Measurements from ENCODE around the gene NKAIN1.
"Not testable (repeated sequence)": the region's sequence is repeated elsewhere in the genome, so short reads cannot be mapped to it uniquely, and the experiment has no call there.

NKAIN1 gene

DNA sequence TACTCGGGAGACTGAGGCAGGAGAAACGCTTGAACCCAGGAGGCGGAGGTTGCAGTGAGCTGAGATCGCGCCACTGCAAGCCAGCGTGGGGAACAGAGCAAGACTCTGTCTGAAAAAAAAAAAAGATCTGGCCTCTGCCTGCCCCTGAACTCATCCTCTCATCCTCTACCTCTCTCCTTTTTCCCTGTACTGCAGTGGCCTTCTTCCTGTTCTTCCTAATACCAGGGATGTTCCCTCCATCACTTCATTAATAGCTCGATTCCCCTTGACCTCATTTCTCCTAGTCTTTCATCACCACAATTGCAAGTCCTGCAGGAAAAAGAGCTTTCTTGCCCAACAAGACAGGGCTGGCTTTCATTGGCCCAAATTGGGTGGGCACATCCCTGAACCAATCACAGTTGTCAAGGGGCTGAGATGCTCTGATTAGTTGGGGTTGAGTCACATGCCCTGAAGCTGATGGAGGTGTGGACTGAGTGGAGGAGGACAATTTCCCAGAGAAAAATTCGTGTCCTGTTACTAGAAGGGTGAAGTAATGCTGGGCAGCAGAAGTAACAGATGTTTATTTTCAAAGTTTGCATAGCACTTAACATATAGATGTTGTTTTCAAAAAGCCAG is 87.4 kb downstream of the NKAIN1 start:
- no peak for DNase-seq (ENCODE audit: low read depth)

GRCh38 chr1:31151402-31151801 is 88.3 kb downstream of the NKAIN1 start:
- DNase-seq (ENCODE audit: low read depth): no peak

GRCh38 chr1:31148409-31148808 is 91.3 kb downstream of the NKAIN1 start:
- no peak for DNase-seq (ENCODE audit: low read depth)

GRCh38 chr1:31145648-31146047 is 94.0 kb downstream of the NKAIN1 start:
- DNase-seq (ENCODE audit: low read depth): no peak

- DNase-seq (ENCODE audit: low read depth): no peak
These were observed 95.2 kb downstream of the NKAIN1 start for GRCh38 chr1:31144442-31144841.

- DNase-seq (ENCODE audit: low read depth): no peak
These were observed 96.2 kb downstream of the NKAIN1 start for GRCh38 chr1:31143455-31143854.

- no peak for DNase-seq (ENCODE audit: low read depth)
These were observed 97.3 kb downstream of the NKAIN1 start for GRCh38 chr1:31142406-31142805.

GRCh38 chr1:31140299-31140698 is 99.4 kb downstream of the NKAIN1 start:
- DNase-seq (ENCODE audit: low read depth): no peak

DNA sequence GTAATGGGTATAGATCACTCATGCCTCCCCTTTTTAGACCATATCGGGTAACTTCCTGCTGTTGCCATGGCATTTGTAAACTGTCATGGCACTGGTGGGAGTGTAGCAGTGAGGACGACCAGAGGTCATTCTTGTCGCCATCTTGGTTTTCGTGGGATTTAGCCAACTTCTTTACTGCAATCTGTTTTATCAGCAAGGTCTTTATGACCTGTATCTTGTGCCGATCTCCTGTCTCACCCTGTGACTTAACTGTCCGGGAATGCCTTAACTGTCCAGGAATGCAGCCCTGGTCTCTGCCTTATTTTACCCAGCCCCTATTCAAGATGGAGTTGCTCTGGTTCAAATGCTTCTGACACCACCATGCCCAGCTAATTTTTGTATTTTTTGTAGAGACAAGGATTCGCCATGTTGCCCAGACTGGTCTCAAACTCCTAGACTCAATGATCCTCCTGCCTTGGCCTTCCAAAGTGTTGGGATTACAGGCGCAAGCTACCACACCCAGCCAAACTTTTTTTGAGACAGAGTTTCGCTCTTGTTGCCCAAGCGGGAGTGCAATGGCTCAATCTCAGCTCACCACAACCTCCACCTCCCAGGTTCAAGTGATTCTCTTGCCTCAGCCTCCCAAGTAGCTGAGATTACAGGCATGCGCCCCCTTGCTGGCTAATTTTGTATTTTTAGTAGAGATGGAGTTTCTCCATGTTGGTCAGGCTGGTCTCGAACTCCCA is 100.7 kb downstream of the NKAIN1 start:
- not testable (repeated sequence) for DNase-seq (ENCODE audit: low read depth)

DNA sequence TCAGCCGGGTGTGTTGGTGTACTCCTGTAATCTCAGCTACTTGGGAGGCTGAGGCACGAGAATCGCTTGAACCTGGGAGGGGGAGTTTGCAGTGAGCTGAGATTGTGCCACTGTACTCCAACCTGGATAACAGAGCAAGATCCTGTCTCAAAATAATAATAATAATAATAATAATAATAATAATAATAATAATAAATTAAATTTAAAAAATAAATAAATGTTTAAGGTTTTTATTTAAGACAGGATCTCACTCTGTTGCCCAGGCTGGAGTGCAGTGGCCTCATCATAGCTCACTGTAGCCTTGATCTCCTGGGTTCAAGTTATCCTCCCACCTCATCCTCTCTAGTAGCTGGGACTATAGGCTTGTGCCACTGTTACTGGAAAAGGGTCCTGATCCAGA is 101.8 kb downstream of the NKAIN1 start:
- DNase-seq (ENCODE audit: low read depth): not testable (repeated sequence)

DNA sequence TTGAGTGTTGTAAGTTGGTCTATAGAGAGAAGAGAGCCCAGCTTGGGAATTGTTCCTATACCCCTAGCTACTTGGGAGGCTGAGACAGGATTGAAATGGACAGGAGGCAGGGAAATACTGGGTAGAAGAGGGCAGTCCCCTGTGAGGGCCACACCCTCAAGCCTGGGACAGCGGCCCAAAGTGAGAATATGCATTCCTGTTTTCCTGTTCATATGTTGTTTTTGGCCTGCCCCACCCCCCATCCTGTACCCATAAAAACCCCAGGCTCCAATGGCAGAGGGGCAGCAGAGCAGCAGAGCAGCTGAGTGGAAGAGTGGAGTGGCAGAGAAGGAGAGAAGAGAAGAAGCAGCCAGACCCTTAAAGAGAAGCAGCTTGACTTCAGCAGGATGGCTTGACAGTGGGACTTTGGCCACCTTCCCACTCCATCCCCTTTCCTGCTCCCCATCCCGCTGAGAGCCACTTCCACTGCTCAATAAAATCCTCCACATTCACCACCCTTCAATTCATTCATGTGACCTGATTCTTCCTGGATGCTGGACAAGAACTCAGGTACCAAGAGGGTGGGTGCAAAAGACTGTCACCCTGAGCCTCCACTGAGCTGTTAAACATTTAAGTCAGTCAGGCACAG is 103.6 kb downstream of the NKAIN1 start:
- DNase-seq (ENCODE audit: low read depth): no peak

DNA sequence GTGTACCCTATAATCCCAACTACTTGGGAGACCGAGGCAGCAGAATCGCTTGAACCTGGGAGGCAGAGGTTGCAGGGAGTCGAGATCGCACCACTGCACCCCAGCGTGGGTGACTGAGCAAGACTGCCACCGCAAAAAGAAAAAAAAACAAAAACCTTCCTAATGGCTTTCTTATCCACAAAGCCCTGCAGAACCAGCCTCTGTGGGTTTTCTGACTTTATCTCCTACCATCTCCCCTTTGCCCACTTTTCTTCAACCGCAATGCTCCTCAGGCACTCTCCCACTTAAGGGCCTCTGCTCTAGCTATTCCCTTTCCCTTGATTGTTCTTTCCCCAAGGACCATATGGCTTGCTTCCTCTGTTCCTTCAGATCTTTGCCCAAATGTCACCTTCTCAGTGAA is 106.3 kb downstream of the NKAIN1 start:
- no peak for DNase-seq (ENCODE audit: low read depth)

Measured in stimulated activated CD8-positive, alpha-beta memory T cell treated with anti-CD3 and anti-CD28 coated beads, Interleukin-12 subunit alpha, Interleukin-12 subunit beta, amount 100 ng/mL, for 1 hour (primary cell).